ENCODE results near the gene GATA2. TPM values are rescaled to one million over a fixed set of nuclear protein-coding genes. Genes with fewer than 3 reads are reported as not detected.

Gene GATA2
- total and polyA plus RNA-seq, 2 of the 8 experiments (the other 6 are each of a cell fraction or from before 2014, with no cell fraction given): 0.03 to 0.30 TPM

DNA sequence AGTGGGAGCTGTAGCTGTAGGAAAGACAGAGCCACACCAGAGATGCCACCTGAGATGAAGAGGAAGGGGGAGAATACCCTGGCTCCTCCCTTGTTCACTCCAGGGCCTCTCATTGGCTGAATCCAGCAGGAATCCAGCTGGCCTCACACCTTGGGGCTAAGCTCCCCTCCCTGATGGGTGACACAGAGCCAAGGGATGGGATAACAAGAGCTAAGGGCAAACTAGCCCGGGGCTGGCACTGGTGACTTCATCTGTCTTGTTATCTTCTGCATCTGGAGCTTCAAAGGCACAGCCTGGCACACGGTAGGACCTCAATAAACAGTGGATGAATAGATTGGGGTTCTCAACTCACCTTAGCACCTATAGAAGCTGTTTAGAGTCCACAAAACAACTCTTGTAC lies 13.8 kb upstream of the GATA2 start (continued):
- TF ChIP-seq CHD7 (IDR thresholded peaks at IDR 0.05; ENCODE audit: insufficient replicate concordance, low read length): no peak
- TF ChIP-seq KDM1A (IDR thresholded peaks at IDR 0.05; ENCODE audit: borderline replicate concordance, low read length): no peak
- no peak for TF ChIP-seq SP4 (IDR thresholded peaks at IDR 0.05; ENCODE audit: low read length)
- TF ChIP-seq CEBPB (IDR thresholded peaks at IDR 0.05; ENCODE audit: low read depth, low read length): no peak
- TF ChIP-seq EGR1 (IDR thresholded peaks at IDR 0.05; ENCODE audit: borderline replicate concordance, low read depth, low read length): no peak
- TF ChIP-seq, protein P1, sequence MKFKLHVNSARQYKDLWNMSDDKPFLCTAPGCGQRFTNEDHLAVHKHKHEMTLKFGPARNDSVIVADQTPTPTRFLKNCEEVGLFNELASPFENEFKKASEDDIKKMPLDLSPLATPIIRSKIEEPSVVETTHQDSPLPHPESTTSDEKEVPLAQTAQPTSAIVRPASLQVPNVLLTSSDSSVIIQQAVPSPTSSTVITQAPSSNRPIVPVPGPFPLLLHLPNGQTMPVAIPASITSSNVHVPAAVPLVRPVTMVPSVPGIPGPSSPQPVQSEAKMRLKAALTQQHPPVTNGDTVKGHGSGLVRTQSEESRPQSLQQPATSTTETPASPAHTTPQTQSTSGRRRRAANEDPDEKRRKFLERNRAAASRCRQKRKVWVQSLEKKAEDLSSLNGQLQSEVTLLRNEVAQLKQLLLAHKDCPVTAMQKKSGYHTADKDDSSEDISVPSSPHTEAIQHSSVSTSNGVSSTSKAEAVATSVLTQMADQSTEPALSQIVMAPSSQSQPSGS (IDR thresholded peaks at IDR 0.05; ENCODE audit: low read length): no peak
